22Rv1 (cell line): ENCODE data around the gene STARD3.
A peak's percentile ranks its signal among the peaks of the same experiment; 100 is the strongest.

ENCODE experiments used
- H3K27ac ChIP-seq: fragments of 450-650 bp; 2 replicates; pipeline ENCODE4 v1.5.1; 2017
- ZFX ChIP-seq: fragments of 450-650 bp; IDR thresholded peaks from 2 replicates; pipeline ENCODE4 v1.6.1; 2017; ENCODE audit warnings: antibody characterized with exemption, borderline replicate concordance
- TF ChIP-seq, protein P1 (sequence below): fragments of 450-650 bp; IDR thresholded peaks from 2 replicates; pipeline ENCODE4 v1.5.1; 2017; ENCODE audit warnings: mild to moderate bottlenecking

STARD3 gene

DNA sequence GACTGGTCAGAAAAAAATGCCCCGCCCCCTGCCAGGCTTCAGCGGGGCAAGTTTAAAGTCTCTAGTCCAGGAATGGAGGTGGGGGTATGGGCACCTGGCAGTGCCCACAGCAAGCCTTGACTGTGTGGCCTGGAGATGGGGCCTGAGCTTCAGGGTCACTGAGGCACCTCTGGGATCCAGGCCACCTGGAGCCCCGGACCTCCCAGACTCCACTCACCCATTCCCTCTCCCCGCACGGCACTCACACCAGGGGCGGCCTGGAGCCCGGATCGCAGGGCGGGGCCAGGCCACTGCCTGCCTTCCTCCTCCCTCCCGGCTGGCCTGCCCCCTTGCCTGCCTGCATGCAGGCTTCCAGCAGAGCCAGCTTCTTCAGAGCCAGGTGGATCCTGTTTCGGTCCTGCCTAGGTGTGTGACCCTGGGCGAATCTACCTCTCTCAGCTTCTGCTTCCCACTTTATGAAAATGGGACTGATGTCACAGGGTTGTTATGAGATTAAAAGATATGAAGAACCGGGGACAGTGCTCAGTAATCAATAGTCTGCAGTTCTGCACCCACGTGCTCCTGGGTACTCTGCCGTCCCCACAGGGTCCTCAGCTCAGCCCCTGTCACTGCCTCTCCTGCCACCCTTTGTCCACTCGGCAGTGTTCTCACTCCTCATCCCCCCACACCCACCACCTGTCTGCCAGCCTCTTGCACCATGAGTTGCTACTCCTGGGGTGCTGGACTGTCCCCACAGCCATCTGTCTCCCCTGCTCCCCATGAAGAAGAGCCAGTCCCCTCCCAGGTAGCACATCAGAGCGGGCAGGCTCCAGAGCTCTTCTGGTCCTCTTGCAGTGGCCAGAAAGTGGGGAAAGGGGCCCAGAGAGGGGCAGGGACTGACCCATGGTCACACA lies 27.0 kb downstream of the STARD3 start:
- TF ChIP-seq ZFX: no peak
- TF ChIP-seq, protein P1, sequence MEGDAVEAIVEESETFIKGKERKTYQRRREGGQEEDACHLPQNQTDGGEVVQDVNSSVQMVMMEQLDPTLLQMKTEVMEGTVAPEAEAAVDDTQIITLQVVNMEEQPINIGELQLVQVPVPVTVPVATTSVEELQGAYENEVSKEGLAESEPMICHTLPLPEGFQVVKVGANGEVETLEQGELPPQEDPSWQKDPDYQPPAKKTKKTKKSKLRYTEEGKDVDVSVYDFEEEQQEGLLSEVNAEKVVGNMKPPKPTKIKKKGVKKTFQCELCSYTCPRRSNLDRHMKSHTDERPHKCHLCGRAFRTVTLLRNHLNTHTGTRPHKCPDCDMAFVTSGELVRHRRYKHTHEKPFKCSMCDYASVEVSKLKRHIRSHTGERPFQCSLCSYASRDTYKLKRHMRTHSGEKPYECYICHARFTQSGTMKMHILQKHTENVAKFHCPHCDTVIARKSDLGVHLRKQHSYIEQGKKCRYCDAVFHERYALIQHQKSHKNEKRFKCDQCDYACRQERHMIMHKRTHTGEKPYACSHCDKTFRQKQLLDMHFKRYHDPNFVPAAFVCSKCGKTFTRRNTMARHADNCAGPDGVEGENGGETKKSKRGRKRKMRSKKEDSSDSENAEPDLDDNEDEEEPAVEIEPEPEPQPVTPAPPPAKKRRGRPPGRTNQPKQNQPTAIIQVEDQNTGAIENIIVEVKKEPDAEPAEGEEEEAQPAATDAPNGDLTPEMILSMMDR: no peak
- H3K27ac ChIP-seq: peak overlapping the region; percentile 56

DNA sequence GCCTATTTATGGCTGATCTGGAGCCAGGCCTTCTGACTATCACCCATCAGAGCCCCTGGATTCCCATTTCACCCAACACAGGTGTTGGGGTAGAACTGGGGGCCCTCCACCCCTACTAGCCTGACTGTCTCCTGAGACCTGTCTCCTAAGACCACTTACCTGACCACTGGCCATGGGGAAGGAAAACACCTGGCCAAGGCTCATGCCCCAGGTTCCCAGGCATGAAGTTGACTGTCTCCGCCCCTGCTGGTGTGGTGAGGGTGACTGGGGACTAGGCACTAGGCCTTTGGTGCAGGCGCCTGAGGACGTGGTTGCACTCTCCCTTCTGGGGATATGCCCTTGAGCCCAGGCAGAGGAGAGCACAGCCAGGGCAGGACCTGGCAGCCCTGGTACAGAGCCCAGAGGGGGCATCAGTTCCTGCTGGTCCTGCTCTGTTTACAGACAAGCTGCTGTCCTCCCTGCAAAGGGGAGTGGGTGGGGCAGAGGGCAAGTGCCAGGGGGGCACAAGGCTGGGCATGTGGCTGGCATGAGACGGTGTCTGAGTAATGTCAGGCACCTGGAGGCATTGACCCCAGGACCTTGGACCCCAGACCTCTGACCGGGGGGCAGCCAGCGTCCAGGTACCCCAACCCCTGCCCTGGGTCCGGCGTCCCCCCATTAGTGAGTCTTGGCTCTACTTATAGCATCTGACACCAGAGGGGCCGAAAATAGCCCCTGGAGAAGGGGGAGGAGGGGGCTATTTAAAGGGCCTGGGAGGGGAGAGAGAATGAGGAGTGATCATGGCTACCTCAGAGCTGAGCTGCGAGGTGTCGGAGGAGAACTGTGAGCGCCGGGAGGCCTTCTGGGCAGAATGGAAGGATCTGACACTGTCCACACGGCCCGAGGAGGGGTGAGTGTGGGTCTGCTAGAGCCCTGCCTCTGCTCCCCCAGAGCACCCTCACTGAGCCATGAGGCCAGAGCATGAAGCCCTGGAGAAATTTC lies 27.9 kb downstream of the STARD3 start, which contains the start of gene TCAP:
TCAP (plus strand) TSS at position 769 of the 981 bp plus-strand sequence; CDS start at position 780, 11 bp downstream.
- peak within 1 kb of the TSS; percentile 56 for H3K27ac ChIP-seq
- TF ChIP-seq, protein P1: no peak
- no peak for TF ChIP-seq ZFX

DNA sequence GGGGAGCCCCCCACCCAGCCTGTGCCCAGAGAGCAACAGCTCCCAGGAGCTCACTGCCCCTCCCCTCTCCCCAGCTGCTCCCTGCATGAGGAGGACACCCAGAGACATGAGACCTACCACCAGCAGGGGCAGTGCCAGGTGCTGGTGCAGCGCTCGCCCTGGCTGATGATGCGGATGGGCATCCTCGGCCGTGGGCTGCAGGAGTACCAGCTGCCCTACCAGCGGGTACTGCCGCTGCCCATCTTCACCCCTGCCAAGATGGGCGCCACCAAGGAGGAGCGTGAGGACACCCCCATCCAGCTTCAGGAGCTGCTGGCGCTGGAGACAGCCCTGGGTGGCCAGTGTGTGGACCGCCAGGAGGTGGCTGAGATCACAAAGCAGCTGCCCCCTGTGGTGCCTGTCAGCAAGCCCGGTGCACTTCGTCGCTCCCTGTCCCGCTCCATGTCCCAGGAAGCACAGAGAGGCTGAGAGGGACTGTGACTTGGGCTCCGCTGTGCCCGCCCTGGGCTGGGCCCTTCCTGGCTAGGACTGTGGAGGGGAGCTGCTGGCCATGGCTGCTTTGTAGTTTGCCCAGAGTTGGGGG lies 28.8 kb downstream of the STARD3 start:
- no peak overlapping the region for H3K27ac ChIP-seq
- TF ChIP-seq ZFX: no peak
- TF ChIP-seq, protein P1: peak; percentile 35

DNA sequence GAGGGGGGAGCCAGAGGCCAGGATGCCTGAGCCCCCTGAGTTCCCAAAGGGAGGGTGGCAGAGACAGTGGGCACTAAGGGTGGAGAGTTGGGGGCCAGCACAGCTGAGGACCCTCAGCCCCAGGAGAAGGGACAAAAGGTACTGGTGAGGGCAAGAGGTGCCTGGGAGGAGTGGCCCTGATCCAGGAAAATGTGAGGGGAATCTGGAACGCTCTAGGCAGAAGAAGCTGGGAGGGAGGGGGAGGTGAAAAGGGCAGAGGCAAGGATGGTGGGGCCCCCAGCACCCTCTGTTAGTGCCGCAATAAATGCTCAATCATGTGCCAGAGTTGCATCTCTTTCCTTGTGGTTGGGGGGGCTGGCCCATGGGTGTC lies 29.3 kb downstream of the STARD3 start:
- no peak overlapping the region for H3K27ac ChIP-seq
- TF ChIP-seq, protein P1: no peak

DNA sequence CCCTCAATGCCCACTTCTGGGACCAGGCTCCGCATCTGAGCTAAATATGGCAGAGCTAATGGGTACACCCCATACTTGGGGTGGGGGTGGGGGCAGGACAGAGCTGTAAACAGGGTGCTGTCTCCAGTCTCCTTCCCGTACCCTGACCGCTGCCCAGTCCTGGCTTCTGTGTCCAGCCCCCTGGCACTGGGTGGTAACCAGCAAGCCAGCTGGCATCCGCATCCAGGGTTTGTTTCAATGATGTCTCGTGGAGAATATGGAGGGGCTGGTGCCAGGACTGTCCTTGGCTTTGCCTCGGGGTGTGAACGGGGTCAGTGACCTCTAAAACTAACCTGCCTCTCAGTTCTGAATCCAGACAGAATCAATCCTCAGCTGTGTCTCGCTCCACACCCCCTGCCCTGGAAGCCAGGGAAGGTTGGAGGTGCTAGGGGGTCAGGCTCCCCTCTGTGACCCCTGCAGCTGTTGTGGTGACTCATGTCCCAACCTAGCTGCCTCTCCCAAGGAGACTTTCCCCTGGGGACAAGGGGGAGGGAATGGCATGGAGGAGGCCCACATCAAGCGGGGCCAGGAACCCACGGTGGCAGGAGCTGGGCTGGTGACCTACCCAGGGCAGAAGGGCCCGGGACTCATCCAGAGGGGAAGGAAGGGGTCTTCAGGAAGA lies 29.8 kb downstream of the STARD3 start:
- TF ChIP-seq, protein P1: no peak
- no peak for TF ChIP-seq ZFX
- H3K27ac ChIP-seq: no peak overlapping the region

DNA sequence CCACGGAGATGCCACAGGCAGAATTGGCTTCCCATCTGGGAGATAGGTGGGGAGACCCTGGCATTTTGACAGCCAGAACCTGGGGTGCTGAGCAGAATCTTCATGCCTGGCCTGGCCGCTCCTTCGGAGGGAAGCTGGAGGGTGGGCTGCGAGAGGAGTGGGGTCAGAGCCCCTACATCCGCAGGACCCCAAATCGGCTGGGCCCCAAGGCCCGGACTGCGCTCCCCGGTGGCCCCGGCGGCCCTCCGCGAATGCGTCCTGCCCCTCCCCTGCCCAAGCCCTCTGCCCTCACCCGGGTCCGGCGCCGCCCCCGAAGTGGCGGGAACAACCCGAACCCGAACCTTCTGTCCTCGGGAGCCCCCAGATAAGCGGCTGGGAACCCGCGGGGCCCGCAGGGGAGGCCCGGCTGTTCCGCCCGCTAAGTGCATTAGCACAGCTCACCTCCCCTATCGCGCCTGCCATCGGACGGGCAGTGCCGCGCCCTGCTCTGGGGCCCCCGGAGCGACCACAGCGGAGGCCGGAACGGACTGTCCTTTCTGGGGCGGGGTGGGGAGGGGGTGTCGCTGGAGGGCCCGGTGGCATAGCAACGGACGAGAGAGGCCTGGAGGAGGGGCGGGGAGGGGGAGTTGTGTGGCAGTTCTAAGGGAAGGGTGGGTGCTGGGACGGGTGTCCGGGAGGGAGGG lies 30.5 kb downstream of the STARD3 start:
- TF ChIP-seq ZFX: no peak
- TF ChIP-seq, protein P1: no peak
- H3K27ac ChIP-seq: no peak overlapping the region
